ENCODE measurements around the gene TRIM25. TPM values are rescaled to one million over a fixed set of nuclear protein-coding genes. Genes with fewer than 3 reads are reported as not detected.

Gene TRIM25
- total RNA-seq, 1 donor from 2014 or later: 105 TPM

GRCh38 chr17:56897646-56898424, 16.0 kb downstream of the TRIM25 start:
- H3K36me3 ChIP-seq (ENCODE audit: insufficient read depth, low read length): peaks cover 3% of the 10 kb centered on the region
- H4K20me1 ChIP-seq (ENCODE audit: insufficient read depth, low read length): no peaks in the 10 kb centered on the region
- Mint-ChIP-seq H3K4me3 (ENCODE audit: unreplicated experiment) (no peak overlapping the region), H3K4me1 (ENCODE audit: low read depth, unreplicated experiment) (peaks cover 21% of the 10 kb centered on the region), H3K9me3 (ENCODE audit: unreplicated experiment) (no peaks in the 10 kb centered on the region), H3K36me3 (ENCODE audit: low read depth, unreplicated experiment) (peaks cover 46% of the 10 kb centered on the region), H3K27me3 (ENCODE audit: low read depth, unreplicated experiment) (no peaks in the 10 kb centered on the region), H3K27ac (ENCODE audit: unreplicated experiment) (no peak overlapping the region)
- no peak overlapping the region for H3K4me2 ChIP-seq (ENCODE audit: low read length)
- H2AFZ ChIP-seq (ENCODE audit: low read depth, low read length): no peak overlapping the region
- no peaks in the 10 kb centered on the region for H3K27me3 ChIP-seq (ENCODE audit: insufficient read depth, low read length)
- no peak for FAIRE-seq
- no peaks in the 10 kb centered on the region for H3K79me2 ChIP-seq (ENCODE audit: insufficient read depth, low read length)
- H3K9me3 ChIP-seq (ENCODE audit: insufficient read depth, low read depth, low read length): no peaks in the 10 kb centered on the region
- H3K9ac ChIP-seq (ENCODE audit: low read length): no peak overlapping the region
- H3K4me3 ChIP-seq (ENCODE audit: insufficient read depth, low read depth, low read length): no peak overlapping the region
- TF ChIP-seq EZH2 (IDR thresholded peaks at IDR 0.05; ENCODE audit: insufficient read depth, low read length) (no peak), CTCF (IDR thresholded peaks at IDR 0.05; ENCODE audit: insufficient read depth, low read depth, low read length) (no peak)
- H3K27ac ChIP-seq (ENCODE audit: low read depth, low read length): no peak overlapping the region
- peaks cover 7% of the 10 kb centered on the region for H3K4me1 ChIP-seq (ENCODE audit: insufficient read depth, low read length)
- no peak for DNase-seq (ENCODE audit: low read depth)

GRCh38 chr17:56896968-56897359, 16.9 kb downstream of the TRIM25 start:
- DNase-seq (ENCODE audit: low read depth) (no peak), FAIRE-seq (no peak)
- Histone ChIP-seq H3K27me3 (ENCODE audit: insufficient read depth, low read length) (no peaks in the 10 kb centered on the region), H4K20me1 (ENCODE audit: insufficient read depth, low read length) (no peaks in the 10 kb centered on the region), H3K27ac (ENCODE audit: low read depth, low read length) (no peak overlapping the region), H3K9me3 (ENCODE audit: insufficient read depth, low read depth, low read length) (no peaks in the 10 kb centered on the region), H3K4me1 (ENCODE audit: insufficient read depth, low read length) (peaks cover 1% of the 10 kb centered on the region), H2AFZ (ENCODE audit: low read depth, low read length) (no peak overlapping the region), H3K79me2 (ENCODE audit: insufficient read depth, low read length) (no peaks in the 10 kb centered on the region), H3K9ac (ENCODE audit: low read length) (no peak overlapping the region), H3K4me2 (ENCODE audit: low read length) (no peak overlapping the region), H3K4me3 (ENCODE audit: insufficient read depth, low read depth, low read length) (no peak overlapping the region), H3K36me3 (ENCODE audit: insufficient read depth, low read length) (peaks cover 3% of the 10 kb centered on the region)
- Mint-ChIP-seq H3K27ac (ENCODE audit: unreplicated experiment) (no peak overlapping the region), H3K4me3 (ENCODE audit: unreplicated experiment) (no peak overlapping the region), H3K36me3 (ENCODE audit: low read depth, unreplicated experiment) (peaks cover 45% of the 10 kb centered on the region), H3K4me1 (ENCODE audit: low read depth, unreplicated experiment) (peaks cover 14% of the 10 kb centered on the region), H3K27me3 (ENCODE audit: low read depth, unreplicated experiment) (no peaks in the 10 kb centered on the region), H3K9me3 (ENCODE audit: unreplicated experiment) (no peaks in the 10 kb centered on the region)
- TF ChIP-seq CTCF (IDR thresholded peaks at IDR 0.05; ENCODE audit: insufficient read depth, low read depth, low read length) (no peak), EZH2 (IDR thresholded peaks at IDR 0.05; ENCODE audit: insufficient read depth, low read length) (no peak)

Data from astrocyte (in vitro differentiated cells and primary cell).